Ramos (cell line): Measurements from ENCODE around the gene VPS18.

ENCODE experiments used
- in situ Hi-C: fragments of 300-500 bp; cut with MboI; formaldehyde crosslinking; loops from one replicate; pipeline ENCODE4 v1.14.3; 2022; ENCODE audit warnings: low sequenced_read_pairs; ENCODE audit not compliant: unreplicated experiment

The VPS18 gene

GRCh38 chr15:40893019-40893670 lies 1.1 kb upstream of the VPS18 start:
- in situ Hi-C loops = loop anchor here (5.0 kb wide), 1 partner anchor 36 kb away; no protein-coding TSS in a partner anchor

GRCh38 chr15:40894681-40895448 lies 615 bp downstream of the VPS18 start:
- in situ Hi-C loops = loop anchor here (5.0 kb wide), 1 partner anchor 38 kb away; no protein-coding TSS in a partner anchor

- in situ Hi-C loops = no loop called here
These were observed 5.4 kb downstream of the VPS18 start for GRCh38 chr15:40899536-40900207.

- in situ Hi-C loops = no loop called here
These were observed 6.2 kb downstream of the VPS18 start for GRCh38 chr15:40900256-40901052.

- in situ Hi-C loops = no loop called here
These were observed 6.8 kb downstream of the VPS18 start for GRCh38 chr15:40901053-40901443.

- in situ Hi-C loops = no loop called here
These were observed 8.6 kb downstream of the VPS18 start for GRCh38 chr15:40902605-40903561.

- in situ Hi-C loops = no loop called here
These were observed 10.4 kb downstream of the VPS18 start for GRCh38 chr15:40904552-40905201.

- in situ Hi-C loops = no loop called here
These were observed 12.1 kb downstream of the VPS18 start for GRCh38 chr15:40906091-40906990.

- in situ Hi-C loops = no loop called here
These were observed 12.9 kb downstream of the VPS18 start for GRCh38 chr15:40906991-40907802.

GRCh38 chr15:40908095-40908494 lies 13.8 kb downstream of the VPS18 start:
- in situ Hi-C loops = no loop called here

- in situ Hi-C loops = no loop called here
These were observed 15.7 kb downstream of the VPS18 start for GRCh38 chr15:40909662-40910630.

- in situ Hi-C loops = no loop called here
These were observed 16.9 kb downstream of the VPS18 start for GRCh38 chr15:40911141-40911540.

- in situ Hi-C loops = no loop called here
These were observed 17.4 kb downstream of the VPS18 start for GRCh38 chr15:40911693-40912092.

- in situ Hi-C loops = no loop called here
These were observed 18.2 kb downstream of the VPS18 start for GRCh38 chr15:40912478-40912877.

- in situ Hi-C loops = no loop called here
These were observed 19.8 kb downstream of the VPS18 start for GRCh38 chr15:40914013-40914412.

GRCh38 chr15:40914486-40914885 lies 20.2 kb downstream of the VPS18 start:
- in situ Hi-C loops = no loop called here
